ENCODE results near the gene COL8A2.

Gene COL8A2

GRCh38 chr1:36109041-36109679, 15.9 kb downstream of the COL8A2 start:
- DNase-seq = peak; percentile 61

- DNase-seq = no peak
Observed at GRCh38 chr1:36108314-36108713, 16.7 kb downstream of the COL8A2 start.

GRCh38 chr1:36107394-36107793, 17.6 kb downstream of the COL8A2 start:
- DNase-seq = no peak

- DNase-seq = no peak
Observed at GRCh38 chr1:36106269-36106668, 18.8 kb downstream of the COL8A2 start.

- no peak for DNase-seq
Observed at GRCh38 chr1:36101546-36101945, 23.5 kb downstream of the COL8A2 start.

- no peak for DNase-seq
Observed at GRCh38 chr1:36100376-36100775, 24.6 kb downstream of the COL8A2 start.

- DNase-seq = peak; percentile 82
Observed at GRCh38 chr1:36099681-36100341, 25.2 kb downstream of the COL8A2 start.

GRCh38 chr1:36098650-36099365, 26.2 kb downstream of the COL8A2 start:
- no peak for DNase-seq

- DNase-seq = no peak
Observed at GRCh38 chr1:36097693-36098585, 27.1 kb downstream of the COL8A2 start.

GRCh38 chr1:36096500-36097432, 28.3 kb downstream of the COL8A2 start:
- DNase-seq = peak; percentile 53

GRCh38 chr1:36095760-36096405, 29.1 kb downstream of the COL8A2 start:
- no peak for DNase-seq

GRCh38 chr1:36094621-36095061, 30.4 kb downstream of the COL8A2 start:
- DNase-seq = no peak

- no peak for DNase-seq
Observed at GRCh38 chr1:36093929-36094328, 31.1 kb downstream of the COL8A2 start.

GRCh38 chr1:36093226-36093625, 31.8 kb downstream of the COL8A2 start:
- no peak for DNase-seq

GRCh38 chr1:36092798-36093185, 32.2 kb downstream of the COL8A2 start:
- DNase-seq = no peak

- no peak for DNase-seq
Observed at GRCh38 chr1:36092166-36092797, 32.7 kb downstream of the COL8A2 start.

- no peak for DNase-seq
Observed at GRCh38 chr1:36091698-36092097, 33.3 kb downstream of the COL8A2 start.

GRCh38 chr1:36091141-36091540, 33.9 kb downstream of the COL8A2 start:
- DNase-seq = no peak

GRCh38 chr1:36089393-36090121, 35.5 kb downstream of the COL8A2 start:
- peak; percentile 74 for DNase-seq
